GM12891 (cell line): ENCODE data around the gene IL22.

Experiments used
- PAX5 ChIP-seq: IDR thresholded peaks from 2 replicates; pipeline ENCODE4 v1.6.1; 2011; ENCODE audit warnings: low read length, moderate library complexity, mild to moderate bottlenecking; ENCODE audit not compliant: insufficient read depth, severe bottlenecking
- POLR2A ChIP-seq: IDR thresholded peaks from 2 replicates; pipeline ENCODE4 v1.6.1; 2011; ENCODE audit warnings: low read depth, low read length, control low read depth
- POLR2AphosphoS5 ChIP-seq: IDR thresholded peaks from 2 replicates; pipeline ENCODE4 v1.6.1; 2011; ENCODE audit warnings: low read depth, low read length, control low read depth
- POU2F2 ChIP-seq: IDR thresholded peaks from 2 replicates; pipeline ENCODE4 v1.6.1; 2011; ENCODE audit warnings: low read depth, mild to moderate bottlenecking, control low read depth, low read length, moderate library complexity
- SPI1 ChIP-seq: IDR thresholded peaks from 2 replicates; pipeline ENCODE4 v1.6.1; 2011; ENCODE audit warnings: low read depth, low read length, control low read depth
- TAF1 ChIP-seq: IDR thresholded peaks from 2 replicates; pipeline ENCODE4 v1.6.1; 2011; ENCODE audit warnings: low read depth, low read length, control low read depth

GRCh38 chr12:68253504-68253903, at the start of gene IL22:
- TF ChIP-seq TAF1: no peak
- no peak for TF ChIP-seq POLR2A
- no peak for TF ChIP-seq POLR2AphosphoS5
- no peak for TF ChIP-seq POU2F2
- no peak for TF ChIP-seq PAX5
- TF ChIP-seq SPI1: no peak
